ENCODE results near the gene AKR7A3.
"Not testable (repeated sequence)": the region's sequence is repeated elsewhere in the genome, so short reads cannot be mapped to it uniquely, and the experiment has no call there.

Gene AKR7A3

GRCh38 chr1:19287436-19288185 lies 959 bp downstream of the AKR7A3 start:
- Histone ChIP-seq H3K9me3 (ENCODE audit: control insufficient read depth, insufficient read depth, low read length) (no peaks in the 10 kb centered on the region), H3K27me3 (ENCODE audit: control insufficient read depth, low read length) (peaks cover 3% of the 10 kb centered on the region), H3K4me1 (ENCODE audit: control insufficient read depth, low read length) (no peaks in the 10 kb centered on the region), H3K27ac (ENCODE audit: low read depth, low read length) (no peak overlapping the region), H3K36me3 (ENCODE audit: control insufficient read depth, low read length) (no peaks in the 10 kb centered on the region), H3K4me3 (ENCODE audit: low read length) (no peak overlapping the region), H3K79me2 (ENCODE audit: control insufficient read depth, low read length) (no peaks in the 10 kb centered on the region), H3K4me2 (ENCODE audit: low read length) (no peak overlapping the region), H4K20me1 (ENCODE audit: control insufficient read depth, insufficient read depth, low read depth, low read length) (no peaks in the 10 kb centered on the region), H3K9me2 (replicated peaks; ENCODE audit: control insufficient read depth, low read length) (no peaks in the 10 kb centered on the region), H3F3A (ENCODE audit: control insufficient read depth, insufficient read depth) (no peaks in the 10 kb centered on the region)
- no peak for TF ChIP-seq EZH2phosphoT487 (IDR thresholded peaks at IDR 0.05; ENCODE audit: borderline replicate concordance, low read length)
- no peak for TF ChIP-seq CTCF (IDR thresholded peaks at IDR 0.05; ENCODE audit: low read depth, low read length, poor library complexity, severe bottlenecking)

GRCh38 chr1:19285807-19286206 lies 2.8 kb downstream of the AKR7A3 start:
- H3K9me2 ChIP-seq (replicated peaks; ENCODE audit: control insufficient read depth, low read length); H3K4me2 ChIP-seq (ENCODE audit: low read length); H3K27ac ChIP-seq (ENCODE audit: low read depth, low read length); H3K27me3 ChIP-seq (ENCODE audit: control insufficient read depth, low read length); H3K79me2 ChIP-seq (ENCODE audit: control insufficient read depth, low read length); H3F3A ChIP-seq (ENCODE audit: control insufficient read depth, insufficient read depth); H3K9me3 ChIP-seq (ENCODE audit: control insufficient read depth, insufficient read depth, low read length); H3K36me3 ChIP-seq (ENCODE audit: control insufficient read depth, low read length); H3K4me1 ChIP-seq (ENCODE audit: control insufficient read depth, low read length); H3K4me3 ChIP-seq (ENCODE audit: low read length); H4K20me1 ChIP-seq (ENCODE audit: control insufficient read depth, insufficient read depth, low read depth, low read length): not testable (repeated sequence)

GRCh38 chr1:19285366-19285765 lies 3.2 kb downstream of the AKR7A3 start:
- H3K27ac ChIP-seq (ENCODE audit: low read depth, low read length); H3K27me3 ChIP-seq (ENCODE audit: control insufficient read depth, low read length); H3K36me3 ChIP-seq (ENCODE audit: control insufficient read depth, low read length); H3K79me2 ChIP-seq (ENCODE audit: control insufficient read depth, low read length); H3F3A ChIP-seq (ENCODE audit: control insufficient read depth, insufficient read depth); H3K4me2 ChIP-seq (ENCODE audit: low read length); H3K4me1 ChIP-seq (ENCODE audit: control insufficient read depth, low read length); H3K4me3 ChIP-seq (ENCODE audit: low read length); H4K20me1 ChIP-seq (ENCODE audit: control insufficient read depth, insufficient read depth, low read depth, low read length); H3K9me3 ChIP-seq (ENCODE audit: control insufficient read depth, insufficient read depth, low read length); H3K9me2 ChIP-seq (replicated peaks; ENCODE audit: control insufficient read depth, low read length): not testable (repeated sequence)

- Histone ChIP-seq H3K27me3 (ENCODE audit: control insufficient read depth, low read length) (peaks cover 3% of the 10 kb centered on the region), H3K4me1 (ENCODE audit: control insufficient read depth, low read length) (no peaks in the 10 kb centered on the region), H3K79me2 (ENCODE audit: control insufficient read depth, low read length) (no peaks in the 10 kb centered on the region), H3K9me2 (replicated peaks; ENCODE audit: control insufficient read depth, low read length) (no peaks in the 10 kb centered on the region), H3K4me2 (ENCODE audit: low read length) (no peak overlapping the region), H3K4me3 (ENCODE audit: low read length) (no peak overlapping the region), H3K36me3 (ENCODE audit: control insufficient read depth, low read length) (no peaks in the 10 kb centered on the region), H3F3A (ENCODE audit: control insufficient read depth, insufficient read depth) (no peaks in the 10 kb centered on the region), H3K27ac (ENCODE audit: low read depth, low read length) (no peak overlapping the region), H4K20me1 (ENCODE audit: control insufficient read depth, insufficient read depth, low read depth, low read length) (no peaks in the 10 kb centered on the region), H3K9me3 (ENCODE audit: control insufficient read depth, insufficient read depth, low read length) (no peaks in the 10 kb centered on the region)
- TF ChIP-seq CTCF (IDR thresholded peaks at IDR 0.05; ENCODE audit: low read depth, low read length, poor library complexity, severe bottlenecking), result no peak
- TF ChIP-seq EZH2phosphoT487 (IDR thresholded peaks at IDR 0.05; ENCODE audit: borderline replicate concordance, low read length), result no peak
Observed at GRCh38 chr1:19284881-19285280, 3.7 kb downstream of the AKR7A3 start.

Data from DOHH2 (cell line).